ENCODE measurements around the gene DISC1. TPM values are rescaled to one million over a fixed set of nuclear protein-coding genes. Genes with fewer than 3 reads are reported as not detected.

The DISC1 gene
- total and polyA plus RNA-seq, 8 donors = 0.42 to 6.6 (median 1.5) TPM

DNA sequence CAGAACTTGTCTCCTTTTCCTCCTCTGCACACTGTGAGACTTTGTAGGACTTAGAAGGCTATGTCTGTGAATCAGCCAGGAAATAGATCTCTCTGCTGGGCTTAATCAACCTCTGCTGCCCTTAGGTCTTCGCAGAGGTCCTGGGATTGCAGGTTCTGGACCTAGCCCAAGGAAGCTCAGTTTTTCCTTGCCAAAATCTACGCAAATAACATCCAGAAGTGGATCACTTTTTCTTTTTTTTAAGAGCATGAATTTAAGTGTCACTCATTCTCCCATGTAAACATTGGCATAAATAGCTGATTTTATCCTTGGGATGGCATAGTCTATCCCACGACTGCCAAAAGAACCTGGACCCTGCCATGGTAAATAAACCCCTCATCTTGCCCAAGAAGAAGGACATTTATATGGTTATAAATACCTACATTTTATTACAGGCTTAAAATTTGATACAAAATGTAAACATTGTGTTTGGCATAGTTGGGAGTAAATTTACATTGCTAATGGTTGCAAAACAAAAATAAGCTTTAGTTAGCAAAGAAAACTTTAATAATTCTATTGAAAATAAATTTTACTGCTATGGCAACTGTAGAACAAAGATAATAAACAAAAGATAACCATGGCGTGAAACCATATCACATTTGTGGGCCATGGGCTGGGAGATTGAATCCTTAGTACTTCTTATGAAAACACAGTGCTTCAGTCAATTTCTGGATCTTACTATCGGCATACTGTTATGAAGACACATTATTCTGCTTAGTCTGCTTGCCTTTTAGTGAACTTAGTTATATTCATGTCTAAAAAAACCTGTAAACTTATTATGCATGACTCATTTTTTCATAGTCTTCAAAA is 24.5 kb upstream of the DISC1 start:
- H3K36me3 ChIP-seq = no peaks in the 10 kb centered on the region
- intact Hi-C loops (cut with DNase I) = no loop called here
- H3K27me3 ChIP-seq = no peaks in the 10 kb centered on the region
- no peak overlapping the region for H3K4me3 ChIP-seq
- no peak for DNase-seq
- H3K4me1 ChIP-seq = peaks cover 0 to 8% (median 0%) of the 10 kb centered on the region in 3 donors
- FAIRE-seq = no peak
- TF ChIP-seq, protein P1, sequence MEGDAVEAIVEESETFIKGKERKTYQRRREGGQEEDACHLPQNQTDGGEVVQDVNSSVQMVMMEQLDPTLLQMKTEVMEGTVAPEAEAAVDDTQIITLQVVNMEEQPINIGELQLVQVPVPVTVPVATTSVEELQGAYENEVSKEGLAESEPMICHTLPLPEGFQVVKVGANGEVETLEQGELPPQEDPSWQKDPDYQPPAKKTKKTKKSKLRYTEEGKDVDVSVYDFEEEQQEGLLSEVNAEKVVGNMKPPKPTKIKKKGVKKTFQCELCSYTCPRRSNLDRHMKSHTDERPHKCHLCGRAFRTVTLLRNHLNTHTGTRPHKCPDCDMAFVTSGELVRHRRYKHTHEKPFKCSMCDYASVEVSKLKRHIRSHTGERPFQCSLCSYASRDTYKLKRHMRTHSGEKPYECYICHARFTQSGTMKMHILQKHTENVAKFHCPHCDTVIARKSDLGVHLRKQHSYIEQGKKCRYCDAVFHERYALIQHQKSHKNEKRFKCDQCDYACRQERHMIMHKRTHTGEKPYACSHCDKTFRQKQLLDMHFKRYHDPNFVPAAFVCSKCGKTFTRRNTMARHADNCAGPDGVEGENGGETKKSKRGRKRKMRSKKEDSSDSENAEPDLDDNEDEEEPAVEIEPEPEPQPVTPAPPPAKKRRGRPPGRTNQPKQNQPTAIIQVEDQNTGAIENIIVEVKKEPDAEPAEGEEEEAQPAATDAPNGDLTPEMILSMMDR (IDR thresholded peaks at IDR 0.05) = no peak
- H3K9me3 ChIP-seq = no peaks in the 10 kb centered on the region
- WGBS, 2 donors = 25 to 34% methylated on average over 5 of the region's 5 CpGs
- no peak for ATAC-seq
- H3K27ac ChIP-seq = no peak overlapping the region

GRCh38 chr1:231602673-231602984 is 24.0 kb upstream of the DISC1 start:
- no peak for FAIRE-seq
- no peaks in the 10 kb centered on the region for H3K27me3 ChIP-seq
- H3K4me1 ChIP-seq = peaks cover 0 to 8% (median 0%) of the 10 kb centered on the region in 3 donors

GRCh38 chr1:231603598-231604275 is 22.9 kb upstream of the DISC1 start:
- intact Hi-C loops (cut with DNase I) = no loop called here
- Histone ChIP-seq H3K4me3 (peak overlapping the region in 3 of 4 donors; percentile 5 to 35 (median 31)), H3K9me3 (no peaks in the 10 kb centered on the region), H3K36me3 (no peaks in the 10 kb centered on the region), H3K4me1 (peaks cover 0 to 8% (median 0%) of the 10 kb centered on the region in 3 donors), H3K27me3 (no peaks in the 10 kb centered on the region), H3K27ac (no peak overlapping the region)
- WGBS, 2 donors = 20 to 22% methylated on average over 8 of the region's 8 CpGs
- TF ChIP-seq, protein P1 (IDR thresholded peaks at IDR 0.05) = peak; percentile 34 to 88 (median 62)
- DNase-seq (peak in 2 of 6 donors; percentile 5 to 27), ATAC-seq (peak; percentile 80 to 93 (median 88)), FAIRE-seq (peak; percentile 90)

More at GRCh38 chr1:231602673-231602984, 24.0 kb upstream of the DISC1 start:
- ATAC-seq (no peak), DNase-seq (no peak)
- Histone ChIP-seq H3K27ac (no peak overlapping the region), H3K4me3 (no peak overlapping the region), H3K36me3 (no peaks in the 10 kb centered on the region), H3K9me3 (no peaks in the 10 kb centered on the region)
- TF ChIP-seq, protein P1 (IDR thresholded peaks at IDR 0.05) = no peak
- WGBS, 2 donors = 80 to 87% methylated on average over 4 of the region's 4 CpGs
- intact Hi-C loops (cut with DNase I) = no loop called here

DNA sequence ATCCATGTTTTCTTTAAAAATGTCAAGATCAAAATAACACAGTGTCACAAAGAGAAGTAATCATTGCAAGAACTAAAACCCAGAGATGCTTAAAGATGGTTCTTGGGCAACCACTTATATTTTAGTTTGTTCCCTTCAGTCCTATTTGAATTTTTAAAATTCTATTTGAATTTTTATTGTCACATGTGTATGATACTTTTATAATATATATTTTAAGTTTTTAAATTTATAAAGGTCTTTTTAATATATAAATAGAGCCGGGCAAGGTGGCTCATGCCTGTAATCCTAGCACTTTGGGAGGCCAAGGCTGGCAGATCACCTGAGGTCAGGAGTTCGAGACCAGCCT is 22.3 kb upstream of the DISC1 start:
- Histone ChIP-seq H3K4me3 (no peak overlapping the region), H3K27ac (no peak overlapping the region), H3K4me1 (peaks cover 0 to 8% (median 0%) of the 10 kb centered on the region in 3 donors), H3K9me3 (no peaks in the 10 kb centered on the region), H3K36me3 (no peaks in the 10 kb centered on the region), H3K27me3 (no peaks in the 10 kb centered on the region)
- intact Hi-C loops (cut with DNase I) = no loop called here
- ATAC-seq (no peak), FAIRE-seq (no peak), DNase-seq (no peak)
- TF ChIP-seq, protein P1 (IDR thresholded peaks at IDR 0.05) = peak in 1 of 4 donors; percentile 0
- 52 to 55% methylated on average over 2 of the region's 2 CpGs for WGBS, 2 donors
